Rectal smooth muscle tissue (tissue), 1 donor: ENCODE measurements around the gene BAZ1B.
"Not testable (repeated sequence)": the region's sequence is repeated elsewhere in the genome, so short reads cannot be mapped to it uniquely, and the experiment has no call there.

ENCODE experiments used
- H3K27ac ChIP-seq: one replicate; pipeline ENCODE4 v1.7.0; 2013; ENCODE audit warnings: low read depth, low read length, inconsistent platforms
- H3K27me3 ChIP-seq: one replicate; pipeline ENCODE4 v1.7.0; 2013; ENCODE audit warnings: low read length; ENCODE audit not compliant: control insufficient read depth, insufficient read depth
- H3K36me3 ChIP-seq: one replicate; pipeline ENCODE4 v1.7.0; 2013; ENCODE audit warnings: low read length; ENCODE audit not compliant: control insufficient read depth, insufficient read depth
- H3K4me1 ChIP-seq: one replicate; pipeline ENCODE4 v1.7.0; 2013; ENCODE audit warnings: low read length; ENCODE audit not compliant: control insufficient read depth, insufficient read depth
- H3K4me3 ChIP-seq: one replicate; pipeline ENCODE4 v1.7.0; 2013; ENCODE audit warnings: low read length
- H3K9ac ChIP-seq: one replicate; pipeline ENCODE4 v1.7.0; 2013; ENCODE audit warnings: low read length

BAZ1B gene

DNA sequence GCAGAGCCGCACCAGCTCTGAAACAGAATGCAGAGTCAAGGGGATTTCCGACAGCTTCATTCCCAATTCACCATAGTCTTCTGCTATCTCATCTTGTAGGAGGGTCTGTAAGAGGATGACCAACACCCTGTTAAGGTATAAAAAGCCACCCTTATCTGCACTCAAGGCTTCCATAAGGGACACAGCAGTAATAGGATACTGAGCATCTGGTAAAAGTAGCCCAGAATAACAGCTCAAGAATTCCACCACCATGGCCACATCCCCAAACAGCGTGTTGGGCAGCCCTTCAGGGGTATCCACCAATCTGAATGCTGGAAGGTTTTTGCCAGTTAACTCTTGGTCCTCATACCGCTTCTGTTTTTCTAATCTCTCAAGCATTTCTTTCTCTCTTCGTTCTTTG lies 44.7 kb downstream of the BAZ1B start:
- no peak overlapping the region for H3K9ac ChIP-seq
- H3K4me1 ChIP-seq = no peaks in the 10 kb centered on the region
- no peak overlapping the region for H3K27ac ChIP-seq
- no peaks in the 10 kb centered on the region for H3K27me3 ChIP-seq
- H3K36me3 ChIP-seq = peaks cover 15% of the 10 kb centered on the region
- H3K4me3 ChIP-seq = no peak overlapping the region

DNA sequence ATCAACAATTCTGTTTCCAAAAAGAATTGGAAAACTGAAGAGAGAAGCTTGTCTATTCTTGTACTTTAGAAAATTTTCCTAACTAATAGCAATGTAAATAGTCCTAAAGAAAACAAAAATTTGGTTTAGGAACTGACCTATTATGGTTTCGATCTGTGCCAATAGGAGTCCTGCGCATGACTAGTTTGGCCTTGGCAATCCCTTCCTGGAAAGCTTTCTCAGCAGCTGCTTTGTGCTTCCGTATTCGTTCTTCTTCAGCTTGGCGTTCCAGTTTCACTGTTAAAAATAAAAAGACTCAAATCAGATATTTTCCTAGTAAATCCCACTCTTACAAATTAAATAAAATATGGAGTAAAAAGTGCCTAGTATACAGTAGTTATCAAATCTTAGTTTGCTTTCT lies 51.9 kb downstream of the BAZ1B start:
- Histone ChIP-seq H3K36me3 (peaks cover 9% of the 10 kb centered on the region), H3K4me1 (no peaks in the 10 kb centered on the region), H3K4me3 (no peak overlapping the region), H3K9ac (no peak overlapping the region), H3K27me3 (no peaks in the 10 kb centered on the region), H3K27ac (no peak overlapping the region)

DNA sequence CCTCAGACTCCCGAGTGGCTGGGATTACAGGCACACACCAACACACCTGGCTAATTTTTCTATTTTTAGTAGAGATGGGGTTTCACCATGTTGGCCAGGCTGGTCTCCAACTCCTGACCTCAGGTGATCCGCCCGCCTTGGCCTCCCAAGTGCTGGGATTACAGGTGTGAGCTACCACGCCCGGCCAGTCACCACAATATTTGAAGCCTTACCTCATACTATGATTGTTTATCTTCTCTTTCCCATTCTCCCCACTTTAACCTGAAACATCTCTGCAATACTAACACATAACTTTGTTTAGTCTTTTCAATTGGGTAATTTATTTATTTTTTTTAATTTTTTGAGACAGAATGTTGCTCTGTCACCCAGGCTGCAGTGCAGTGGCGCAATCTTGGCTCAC lies 55.0 kb downstream of the BAZ1B start:
- not testable (repeated sequence) for H3K9ac ChIP-seq, H3K27me3 ChIP-seq, H3K27ac ChIP-seq, H3K4me1 ChIP-seq, H3K4me3 ChIP-seq
- peaks cover 25% of the 10 kb centered on the region for H3K36me3 ChIP-seq

DNA sequence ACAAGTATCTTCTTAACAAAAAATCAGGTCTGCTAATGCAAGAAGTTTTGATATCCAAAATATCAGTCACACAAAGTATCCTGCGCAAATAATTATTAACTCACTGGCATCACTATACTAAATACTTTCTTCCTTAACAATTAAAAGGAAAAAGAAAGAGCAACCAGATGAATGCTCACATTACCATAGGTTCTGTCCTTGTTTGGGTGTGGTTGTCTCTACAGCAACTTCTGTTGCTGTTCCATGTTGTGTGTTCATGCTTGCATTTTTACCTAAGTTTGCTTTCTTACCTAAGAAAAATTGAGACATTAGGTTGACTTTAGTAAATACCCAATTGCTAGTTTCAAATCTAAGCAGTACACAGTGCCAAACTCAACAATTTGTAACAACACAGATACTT lies 56.0 kb downstream of the BAZ1B start:
- no peaks in the 10 kb centered on the region for H3K27me3 ChIP-seq
- no peak overlapping the region for H3K27ac ChIP-seq
- no peaks in the 10 kb centered on the region for H3K4me1 ChIP-seq
- peaks cover 25% of the 10 kb centered on the region for H3K36me3 ChIP-seq
- no peak overlapping the region for H3K4me3 ChIP-seq
- no peak overlapping the region for H3K9ac ChIP-seq

DNA sequence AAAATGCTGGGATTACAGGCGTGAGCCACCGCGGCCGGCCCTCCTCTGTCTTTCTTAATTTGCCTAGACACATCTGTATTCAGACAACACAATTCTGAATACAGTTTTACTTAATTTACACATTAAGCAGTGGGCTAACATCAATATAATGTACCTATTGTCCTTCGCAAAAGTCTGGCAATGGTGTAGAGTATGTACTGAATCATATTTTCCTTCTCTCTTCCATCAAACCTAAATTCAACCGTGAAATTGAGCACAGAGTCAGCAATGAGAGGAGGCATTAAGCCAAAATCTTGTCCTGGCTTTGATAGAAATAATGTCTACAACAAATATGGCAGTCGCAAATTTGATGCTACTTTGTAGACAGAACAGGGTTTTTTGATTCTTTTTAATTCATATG lies 58.1 kb downstream of the BAZ1B start:
- Histone ChIP-seq H3K9ac (no peak overlapping the region), H3K27me3 (no peaks in the 10 kb centered on the region), H3K27ac (no peak overlapping the region), H3K4me3 (no peak overlapping the region), H3K36me3 (peaks cover 25% of the 10 kb centered on the region), H3K4me1 (no peaks in the 10 kb centered on the region)

DNA sequence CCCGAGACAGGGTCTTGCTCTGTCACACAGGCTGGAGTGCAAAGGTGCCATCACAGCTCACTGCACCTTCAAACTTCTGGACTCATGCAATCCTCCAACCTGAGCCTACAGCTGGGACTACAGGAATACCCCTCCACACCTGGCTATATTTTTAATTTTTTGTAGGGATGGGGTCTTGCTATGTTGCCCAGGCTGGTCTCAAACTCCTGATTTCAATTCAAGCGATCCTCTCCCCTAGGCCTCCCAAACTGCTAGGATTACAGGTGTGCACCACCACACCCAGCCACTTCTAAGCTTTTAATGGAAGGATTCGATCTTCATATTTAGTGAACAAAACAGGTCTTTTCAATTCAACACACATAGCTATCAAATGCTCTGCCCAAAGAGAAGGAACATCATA lies 58.8 kb downstream of the BAZ1B start:
- Histone ChIP-seq H3K4me1 (no peaks in the 10 kb centered on the region), H3K36me3 (peaks cover 28% of the 10 kb centered on the region), H3K27ac (no peak overlapping the region), H3K27me3 (no peaks in the 10 kb centered on the region), H3K9ac (no peak overlapping the region), H3K4me3 (no peak overlapping the region)

DNA sequence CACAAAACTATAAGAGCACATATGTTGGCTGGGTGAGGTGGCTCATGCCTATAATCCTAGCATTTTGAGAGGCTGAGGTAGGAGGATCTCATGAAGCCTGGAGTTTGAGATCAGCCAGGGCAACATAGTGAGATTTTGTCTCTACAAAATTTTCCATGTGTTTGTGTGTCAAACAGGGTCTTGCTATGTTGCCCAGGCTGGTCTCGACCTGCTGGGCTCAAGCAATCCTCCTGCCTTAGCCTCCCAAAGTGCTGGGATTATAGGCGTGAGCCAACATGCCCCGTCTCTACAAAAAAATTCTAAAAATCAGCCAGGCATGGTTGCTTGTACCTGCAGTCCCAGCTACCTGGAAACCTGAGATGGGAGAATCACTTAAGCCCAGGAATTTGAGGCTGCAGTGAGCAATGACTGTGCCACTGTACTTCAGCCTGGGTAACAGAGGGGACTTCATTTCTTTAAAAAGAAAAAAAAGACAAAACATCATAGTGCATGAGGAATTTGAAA lies 60.3 kb downstream of the BAZ1B start:
- H3K27ac ChIP-seq = no peak overlapping the region
- no peaks in the 10 kb centered on the region for H3K27me3 ChIP-seq
- no peak overlapping the region for H3K4me3 ChIP-seq
- peaks cover 35% of the 10 kb centered on the region for H3K36me3 ChIP-seq
- H3K4me1 ChIP-seq = no peaks in the 10 kb centered on the region
- no peak overlapping the region for H3K9ac ChIP-seq

DNA sequence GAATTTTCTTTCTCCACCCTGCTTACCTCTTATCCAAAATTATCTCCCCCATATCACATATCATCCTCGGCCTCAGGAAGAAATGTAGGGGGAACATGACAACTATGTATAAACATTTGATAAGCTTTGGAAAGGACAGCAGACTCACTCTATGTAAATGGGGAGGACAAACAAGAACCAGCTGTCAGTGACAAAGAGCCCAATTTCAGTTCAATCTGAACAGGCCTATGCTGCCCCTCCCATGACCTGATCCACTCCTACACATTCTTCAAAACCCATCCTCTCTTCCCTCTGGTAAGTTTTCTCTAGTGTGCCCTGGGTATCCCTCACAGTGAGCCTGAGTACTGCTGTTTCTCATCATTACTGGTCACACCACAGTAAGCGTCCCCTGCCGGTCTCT lies 67.7 kb downstream of the BAZ1B start:
- no peak overlapping the region for H3K27ac ChIP-seq
- no peaks in the 10 kb centered on the region for H3K4me1 ChIP-seq
- H3K4me3 ChIP-seq = no peak overlapping the region
- H3K27me3 ChIP-seq = no peaks in the 10 kb centered on the region
- no peak overlapping the region for H3K9ac ChIP-seq
- H3K36me3 ChIP-seq = peaks cover 24% of the 10 kb centered on the region

DNA sequence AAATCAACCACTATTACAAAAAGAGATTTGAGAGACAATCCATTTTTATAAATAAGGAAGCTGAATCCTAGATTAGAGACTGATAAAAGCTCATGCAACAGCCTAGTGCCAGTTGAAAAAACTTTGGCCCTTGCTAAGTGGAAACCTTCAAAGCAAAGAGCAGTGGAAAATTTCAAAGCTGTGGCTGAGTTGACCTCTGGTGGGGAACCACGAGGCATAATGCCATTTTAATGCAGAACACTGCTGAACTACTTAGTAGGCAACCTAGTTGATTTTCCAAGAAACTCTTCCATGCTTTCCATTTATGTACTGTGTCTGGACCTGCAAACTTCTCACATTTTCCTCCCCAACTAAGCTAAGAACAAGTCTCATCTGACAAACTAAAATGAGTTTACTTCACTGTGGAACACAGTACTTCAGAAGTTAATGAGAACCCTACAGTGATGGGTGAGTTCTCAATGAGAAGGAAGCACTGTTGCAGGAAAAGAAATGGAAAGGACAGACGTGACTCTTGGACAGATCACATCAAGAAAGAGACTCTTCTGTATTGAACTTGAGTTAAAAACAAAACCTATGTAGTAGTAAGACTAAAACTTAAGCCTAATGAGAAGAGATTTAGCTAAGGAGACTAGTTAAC lies 69.0 kb downstream of the BAZ1B start:
- Histone ChIP-seq H3K27ac (no peak overlapping the region), H3K4me3 (no peak overlapping the region), H3K36me3 (peaks cover 25% of the 10 kb centered on the region), H3K4me1 (no peaks in the 10 kb centered on the region), H3K9ac (no peak overlapping the region), H3K27me3 (no peaks in the 10 kb centered on the region)

DNA sequence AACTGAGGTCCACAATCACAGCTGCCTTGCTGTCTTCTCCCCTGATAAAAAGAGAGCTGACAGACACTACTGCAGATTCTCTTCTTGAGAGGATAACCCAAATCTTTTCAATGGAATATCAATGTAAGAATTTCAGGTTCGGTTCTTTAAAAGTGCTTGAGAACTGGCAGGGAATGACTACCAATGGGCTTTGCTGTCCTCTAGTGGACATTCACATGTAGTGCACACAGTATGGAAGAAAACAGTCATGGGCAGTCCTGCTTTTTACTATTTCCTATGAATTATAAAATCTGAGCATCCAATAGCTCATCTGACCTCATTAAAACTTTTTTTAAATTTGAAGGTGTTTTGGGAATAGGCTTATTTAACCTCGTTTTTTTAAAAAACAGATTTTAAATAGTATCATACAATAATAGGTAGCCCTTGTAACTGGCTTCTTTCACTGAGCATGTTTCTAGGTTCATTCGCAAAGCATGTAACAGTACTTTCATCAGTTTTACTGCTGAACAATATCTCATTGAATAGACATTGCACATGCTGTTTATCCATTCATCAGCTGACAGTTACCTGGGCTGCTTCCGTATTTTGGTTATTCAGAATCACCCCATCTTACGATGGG lies 70.2 kb downstream of the BAZ1B start:
- Histone ChIP-seq H3K4me1 (no peaks in the 10 kb centered on the region), H3K27ac (no peak overlapping the region), H3K27me3 (no peaks in the 10 kb centered on the region), H3K36me3 (peaks cover 21% of the 10 kb centered on the region), H3K9ac (no peak overlapping the region), H3K4me3 (no peak overlapping the region)

DNA sequence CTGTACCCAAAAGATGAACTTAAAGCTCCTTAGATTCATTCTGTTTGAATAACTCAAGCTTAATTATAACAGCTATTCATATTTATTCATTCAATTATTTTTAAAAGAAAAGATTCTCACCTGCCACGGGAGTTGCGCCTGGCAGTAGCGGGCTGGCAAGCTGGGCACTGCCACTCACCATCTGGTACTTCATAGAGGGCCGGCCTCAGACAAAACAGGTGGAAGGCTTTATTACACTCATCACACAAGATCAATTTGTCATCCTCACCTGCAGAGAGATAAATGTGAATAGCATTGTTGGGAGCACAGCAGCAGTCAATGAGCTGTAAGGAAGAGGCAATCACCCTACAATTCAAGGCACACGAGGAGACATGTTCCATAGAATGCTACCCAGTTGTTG lies 72.7 kb downstream of the BAZ1B start:
- Histone ChIP-seq H3K4me1 (no peaks in the 10 kb centered on the region), H3K9ac (no peak overlapping the region), H3K27ac (no peak overlapping the region), H3K36me3 (peaks cover 39% of the 10 kb centered on the region), H3K4me3 (no peak overlapping the region), H3K27me3 (no peaks in the 10 kb centered on the region)

DNA sequence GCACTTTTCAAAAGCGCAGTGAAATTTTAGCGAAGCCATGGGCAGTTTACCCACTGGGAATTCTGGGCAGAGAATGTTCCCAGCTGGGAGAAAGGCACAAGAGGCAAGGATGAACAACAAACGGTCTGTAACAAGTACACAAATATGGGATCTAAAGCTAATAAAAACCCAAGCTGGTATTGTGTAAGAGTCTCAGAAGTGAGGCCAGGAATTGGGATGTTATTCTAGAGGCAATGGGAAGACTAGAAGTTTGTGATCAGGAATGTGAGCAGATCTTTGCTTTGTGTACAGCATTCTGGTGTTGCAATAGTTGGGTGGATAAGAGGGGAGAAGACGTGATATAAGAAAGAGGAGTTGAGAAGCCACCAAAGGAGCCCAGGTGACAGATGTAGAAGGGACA lies 73.5 kb downstream of the BAZ1B start:
- H3K9ac ChIP-seq = no peak overlapping the region
- H3K27ac ChIP-seq = no peak overlapping the region
- no peak overlapping the region for H3K4me3 ChIP-seq
- H3K36me3 ChIP-seq = peaks cover 47% of the 10 kb centered on the region
- H3K27me3 ChIP-seq = no peaks in the 10 kb centered on the region
- no peaks in the 10 kb centered on the region for H3K4me1 ChIP-seq

DNA sequence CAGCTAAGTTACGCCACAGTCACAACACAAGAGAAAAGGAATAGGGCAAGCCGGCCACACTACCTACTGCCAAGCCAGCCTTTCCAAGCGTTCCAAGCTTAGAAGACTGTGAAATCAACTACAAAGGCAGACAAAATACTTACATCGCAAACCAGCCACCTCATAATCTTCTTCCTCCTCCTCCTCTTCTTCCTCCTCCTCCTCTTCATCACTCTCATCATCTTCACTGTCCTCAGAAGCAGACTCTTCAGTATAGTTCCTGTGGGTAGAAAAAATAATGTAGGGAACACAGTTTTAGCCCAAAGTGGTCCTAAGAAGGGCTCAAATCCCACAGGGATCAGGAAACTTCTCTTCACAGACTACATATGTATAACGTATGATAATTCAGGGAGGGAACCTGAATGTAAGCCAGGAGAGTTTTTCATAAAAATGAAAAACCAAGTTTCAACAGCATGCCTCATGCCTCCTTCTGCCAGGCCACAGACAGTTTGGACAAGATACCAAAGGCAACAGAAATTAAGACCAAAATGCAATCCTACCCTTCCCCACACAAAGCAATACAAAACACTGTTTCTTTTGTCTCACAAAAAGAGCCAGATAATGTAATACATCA lies 74.9 kb downstream of the BAZ1B start:
- Histone ChIP-seq H3K9ac (no peak overlapping the region), H3K36me3 (peaks cover 61% of the 10 kb centered on the region), H3K4me3 (no peak overlapping the region), H3K4me1 (no peaks in the 10 kb centered on the region), H3K27ac (no peak overlapping the region), H3K27me3 (no peaks in the 10 kb centered on the region)
